HepG2 (cell line): ENCODE data around the gene CDK12. TPM values are rescaled to one million over a fixed set of nuclear protein-coding genes. Genes with fewer than 3 reads are reported as not detected.

Source experiments
- AHR ChIP-seq: IDR thresholded peaks from 2 replicates; pipeline ENCODE4 v1.6.1; 2018; ENCODE audit warnings: missing genetic modification reagents, missing compliant biosample characterization
- ARHGAP35 ChIP-seq: sonication (generic); formaldehyde crosslinking; IDR thresholded peaks from 2 replicates; pipeline ENCODE4 v1.9.0; 2022; ENCODE audit warnings: mild to moderate bottlenecking, inconsistent platforms, moderate library complexity, missing genetic modification reagents, borderline replicate concordance
- BCLAF1 ChIP-seq: fragments of 450-650 bp; IDR thresholded peaks from 2 replicates; pipeline ENCODE4 v1.6.1; 2017; ENCODE audit warnings: mild to moderate bottlenecking
- CAMTA2 ChIP-seq: sonication (generic); formaldehyde crosslinking; IDR thresholded peaks from 2 replicates; pipeline ENCODE4 v1.4.0; 2020; ENCODE audit warnings: mild to moderate bottlenecking, missing genetic modification reagents, borderline replicate concordance
- CBX5 ChIP-seq: sonication (generic); formaldehyde crosslinking; IDR thresholded peaks from 2 replicates; pipeline ENCODE4 v1.4.0; 2020; ENCODE audit warnings: missing genetic modification reagents, borderline replicate concordance
- CSRNP1 ChIP-seq: sonication (generic); formaldehyde crosslinking; IDR thresholded peaks from 2 replicates; pipeline ENCODE4 v1.8.1; 2023; ENCODE audit warnings: mild to moderate bottlenecking, missing genetic modification reagents
- HNRNPUL1 ChIP-seq: fragments of 200-400 bp; formaldehyde crosslinking; IDR thresholded peaks from 2 replicates; pipeline ENCODE4 v1.6.1; 2017; ENCODE audit warnings: low read depth, mild to moderate bottlenecking, low read length, moderate library complexity
- IRF2 ChIP-seq: IDR thresholded peaks from 2 replicates; pipeline ENCODE4 v1.6.1; 2018; ENCODE audit warnings: missing genetic modification reagents, missing compliant biosample characterization
- KDM3A ChIP-seq: IDR thresholded peaks from 2 replicates; pipeline ENCODE4 v1.6.1; 2018; ENCODE audit warnings: low read depth, missing compliant biosample characterization
- MAFF ChIP-seq: IDR thresholded peaks from 2 replicates; pipeline ENCODE4 v1.6.1; 2011; ENCODE audit warnings: low read depth, low read length, improper control_type of control experiment
- MIXL1 ChIP-seq: IDR thresholded peaks from 2 replicates; pipeline ENCODE4 v1.6.1; 2016
- NR0B2 ChIP-seq: sonication (generic); formaldehyde crosslinking; IDR thresholded peaks from 2 replicates; pipeline ENCODE4 v1.4.0; 2020; ENCODE audit warnings: mild to moderate bottlenecking, missing genetic modification reagents
- RAD51 ChIP-seq: fragments of 450-650 bp; IDR thresholded peaks from 2 replicates; pipeline ENCODE4 v1.6.1; 2016; ENCODE audit warnings: borderline replicate concordance
- RARA ChIP-seq: IDR thresholded peaks from 2 replicates; pipeline ENCODE4 v1.6.1; 2016; ENCODE audit warnings: missing genetic modification reagents, missing compliant biosample characterization
- RFX5 ChIP-seq: IDR thresholded peaks from 2 replicates; pipeline ENCODE4 v1.6.1; 2011; ENCODE audit warnings: low read depth, low read length, improper control_type of control experiment
- TARDBP ChIP-seq: sonication (generic); formaldehyde crosslinking; IDR thresholded peaks from 2 replicates; pipeline ENCODE4 v1.8.0; 2022; ENCODE audit warnings: mild to moderate bottlenecking, missing genetic modification reagents
- ZBTB38 ChIP-seq: sonication (generic); formaldehyde crosslinking; IDR thresholded peaks from 2 replicates; pipeline ENCODE4 v1.5.1; 2020; ENCODE audit warnings: mild to moderate bottlenecking, missing genetic modification reagents
- ZC3H4 ChIP-seq: sonication (generic); formaldehyde crosslinking; IDR thresholded peaks from 2 replicates; pipeline ENCODE4 v1.4.0; 2020; ENCODE audit warnings: missing genetic modification reagents, borderline replicate concordance
- ZNF335 ChIP-seq: sonication (generic); formaldehyde crosslinking; IDR thresholded peaks from 2 replicates; pipeline ENCODE4 v1.4.0; 2020; ENCODE audit warnings: missing genetic modification reagents
- ZNF572 ChIP-seq: sonication (generic); formaldehyde crosslinking; IDR thresholded peaks from 2 replicates; pipeline ENCODE4 v1.5.1; 2020; ENCODE audit warnings: mild to moderate bottlenecking, missing genetic modification reagents
- ZNF616 ChIP-seq: sonication (generic); formaldehyde crosslinking; IDR thresholded peaks from 2 replicates; pipeline ENCODE4 v1.5.0; 2020; ENCODE audit warnings: low read depth, mild to moderate bottlenecking, missing genetic modification reagents
- ZNF652 ChIP-seq: IDR thresholded peaks from 2 replicates; pipeline ENCODE4 v1.6.1; 2016; ENCODE audit warnings: low read depth, borderline replicate concordance
- ZNF672 ChIP-seq: sonication (generic); formaldehyde crosslinking; IDR thresholded peaks from 2 replicates; pipeline ENCODE4 v1.8.1; 2022; ENCODE audit warnings: missing genetic modification reagents
- ZNF747 ChIP-seq: sonication (generic); formaldehyde crosslinking; IDR thresholded peaks from 2 replicates; pipeline ENCODE4 v1.8.1; 2023; ENCODE audit warnings: missing genetic modification reagents, mild to moderate bottlenecking, borderline replicate concordance
- polyA plus RNA-seq, 8 experiments: library from polyadenylated mRNA; depleted of rRNA in 3 of 8; stranded (reverse) in 7 of 8; unstranded in 1 of 8; fragments of >200 nt; fragmentation: Illumina TruSeq in 4 of 8; extraction: Trizol in 4 of 8; gene quantifications; 2 replicates each; pipeline versions ENCODE4 v1.2.1 to v1.2.3, GENCODE V29; 2011 to 2016; ENCODE audit warnings: low read depth in 4 of 8, missing spikeins in 1 of 8, mixed read lengths in 1 of 8; ENCODE audit not compliant: insufficient read depth in 1 of 8
- total RNA-seq, 5 experiments: library from RNA; depleted of rRNA; stranded (reverse); fragments of >200 nt; fragmentation: Illumina TruSeq; extraction: Trizol; gene quantifications; 2 replicates each; pipeline ENCODE4 v1.2.3, GENCODE V29; 2016; ENCODE audit warnings: low read depth in 1 of 5
- TF ChIP-seq, protein P1 (sequence below): sonication (generic); formaldehyde crosslinking; IDR thresholded peaks from 2 replicates; pipeline ENCODE4 v1.8.1; 2023; ENCODE audit warnings: missing genetic modification reagents, mild to moderate bottlenecking, borderline replicate concordance
- TF ChIP-seq, protein P2 (sequence below): sonication (generic); formaldehyde crosslinking; IDR thresholded peaks from 2 replicates; pipeline ENCODE4 v1.5.1; 2020; ENCODE audit warnings: missing genetic modification reagents, mild to moderate bottlenecking, borderline replicate concordance

The CDK12 gene
- total and polyA plus RNA-seq, 2 of the 13 experiments (the other 11 are each of a cell fraction or from before 2014, with no cell fraction given) = 24.0 to 88.6 TPM

DNA sequence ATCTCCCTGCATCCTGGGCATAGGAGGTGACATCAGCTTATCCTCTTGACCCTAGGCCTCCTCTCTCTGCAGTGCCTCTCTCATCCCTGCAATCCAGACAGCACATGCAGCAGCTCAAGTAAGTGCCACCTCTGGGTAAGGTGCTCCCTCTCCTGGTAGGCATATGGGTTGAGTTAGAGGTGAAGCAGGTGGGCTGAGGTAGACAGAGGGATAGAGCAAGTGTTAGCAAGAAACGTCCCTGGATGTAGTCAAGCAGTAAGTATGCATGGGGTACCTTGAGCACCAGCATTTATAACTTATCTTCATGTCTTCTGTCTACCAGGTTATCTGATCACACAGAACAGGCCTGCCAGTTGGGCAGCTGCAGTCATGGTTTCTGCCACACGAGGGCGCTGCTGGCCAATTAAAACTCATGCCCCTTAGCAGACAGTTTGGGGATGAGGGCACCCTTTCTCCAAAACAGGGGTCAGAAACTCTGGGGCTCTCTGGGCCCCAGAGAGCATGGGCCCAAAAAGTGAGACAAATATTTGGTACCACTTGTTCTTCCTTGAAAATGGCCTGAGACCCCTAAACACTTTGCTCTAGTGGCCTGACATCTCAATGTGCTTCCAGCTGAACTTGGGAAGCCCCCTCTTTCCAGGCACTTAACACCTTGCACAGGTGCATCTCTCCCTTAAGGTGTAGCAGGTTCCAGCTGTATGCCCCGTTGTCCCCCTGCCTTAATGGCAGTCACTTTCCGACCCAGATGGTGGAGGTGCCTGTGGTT is 86.6 kb downstream of the CDK12 start (continued):
- TF ChIP-seq BCLAF1 (no peak), ZNF616 (CRISPR knock-in tag) (no peak), ARHGAP35 (CRISPR knock-in tag) (no peak), MIXL1 (CRISPR knock-in tag) (peak; percentile 77; the same call in 1 of the 2 replicates), TARDBP (CRISPR knock-in tag) (no peak), RARA (no peak), ZNF672 (CRISPR knock-in tag) (no peak), AHR (CRISPR knock-in tag) (0 out of 2 replicates have a peak, but pooled peaks have one; percentile 73), MAFF (no peak), IRF2 (CRISPR knock-in tag) (peak; percentile 47; the same call in 1 of the 2 replicates), ZNF335 (CRISPR knock-in tag) (no peak), NR0B2 (CRISPR knock-in tag) (no peak), ZNF747 (CRISPR knock-in tag) (peak; percentile 34; the same call in 1 of the 2 replicates), CAMTA2 (no peak), ZC3H4 (CRISPR knock-in tag) (peak; percentile 54; the same call in 1 of the 2 replicates), CSRNP1 (CRISPR knock-in tag) (no peak), ZNF572 (CRISPR knock-in tag) (peak; percentile 52; the same call in 1 of the 2 replicates), ZNF652 (no peak), RAD51 (no peak), RFX5 (no peak), ZBTB38 (no peak), HNRNPUL1 (no peak), CBX5 (CRISPR knock-in tag) (0 out of 2 replicates have a peak, but pooled peaks have one; percentile 20), KDM3A (CRISPR knock-in tag) (no peak)
- TF ChIP-seq, protein P1, sequence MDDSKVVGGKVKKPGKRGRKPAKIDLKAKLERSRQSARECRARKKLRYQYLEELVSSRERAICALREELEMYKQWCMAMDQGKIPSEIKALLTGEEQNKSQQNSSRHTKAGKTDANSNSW = no peak
- TF ChIP-seq, protein P2, sequence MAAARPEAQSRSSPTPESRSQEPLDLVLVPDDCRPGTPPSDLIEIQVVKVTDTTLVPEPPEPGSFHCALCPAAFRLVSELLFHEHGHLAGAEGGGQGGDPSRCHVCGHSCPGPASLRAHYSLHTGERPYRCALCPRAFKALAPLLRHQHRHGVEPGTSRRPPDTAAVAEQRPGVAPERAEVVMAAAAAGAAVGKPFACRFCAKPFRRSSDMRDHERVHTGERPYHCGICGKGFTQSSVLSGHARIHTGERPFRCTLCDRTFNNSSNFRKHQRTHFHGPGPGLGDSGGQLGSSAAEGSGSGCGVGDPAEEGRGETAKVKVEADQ (CRISPR knock-in tag) = peak; percentile 59; the same call in 1 of the 2 replicates
